Heart right ventricle (tissue), 16 donors: ENCODE measurements around the gene PCDHGC4. TPM values are rescaled to one million over a fixed set of nuclear protein-coding genes. Genes with fewer than 3 reads are reported as not detected.
A peak's percentile ranks its signal among the peaks of the same experiment; 100 is the strongest.

Experiments
- ATAC-seq, 8 donors: fragments of 200-7000 bp; cut with Tn5 transposase; one replicate each; pipeline ENCODE4 v1.9.1; 2020; ENCODE audit warnings: mild to moderate bottlenecking in 8 of 8, moderate library complexity in 8 of 8, moderate number of reproducible peaks in 1 of 8
- DNase-seq, 2 donors: peaks; one replicate each; pipeline ENCODE4 v3.0.0-alpha.2; 2020
- H3K27ac ChIP-seq, 10 donors: fragments of 200-600 bp; sonication (generic) in 2 of 10; one replicate each; pipeline versions ENCODE4 v1.5.0 to v1.8.0; 2020 to 2022; ENCODE audit warnings: mild to moderate bottlenecking in 3 of 10
- H3K27me3 ChIP-seq, 7 donors: fragments of 200-600 bp; one replicate each; pipeline ENCODE4 v1.8.0; 2021 to 2022; ENCODE audit warnings: mild to moderate bottlenecking in 2 of 7
- H3K36me3 ChIP-seq, 9 donors: fragments of 200-600 bp; sonication (generic) in 1 of 9; one replicate each; pipeline versions ENCODE4 v1.5.0 to v1.8.0; 2020 to 2022; ENCODE audit warnings: mild to moderate bottlenecking in 2 of 9
- H3K4me1 ChIP-seq, 9 donors: fragments of 200-600 bp; sonication (generic) in 1 of 9; one replicate each; pipeline versions ENCODE4 v1.5.0 to v1.8.0; 2020 to 2022; ENCODE audit warnings: mild to moderate bottlenecking in 4 of 9
- H3K4me3 ChIP-seq, 10 donors: fragments of 200-600 bp; sonication (generic) in 2 of 10; one replicate each; pipeline versions ENCODE4 v1.5.0 to v1.8.0; 2020 to 2022; ENCODE audit warnings: mild to moderate bottlenecking in 7 of 10, moderate library complexity in 2 of 10
- H3K9me3 ChIP-seq, 11 donors: fragments of 200-600 bp in 10 of 11; sonication (generic) in 2 of 11; one replicate each; pipeline versions ENCODE4 v1.5.0 to v1.8.0; 2013 to 2022; ENCODE audit warnings: mild to moderate bottlenecking in 2 of 11, control low read depth in 1 of 11, moderate library complexity in 1 of 11
- WGBS, 2 donors: extraction: QIAGEN DNeasy Blood & Tissue Kit; methylation state at CpG; one replicate each; pipeline ENCODE4 v1.1.7; 2013; ENCODE audit warnings: inconsistent platforms in 1 of 2; 5-methylcytosine and 5-hydroxymethylcytosine counted together
- intact Hi-C, 10 donors: fragments of 100-400 bp; cut with DNase I; formaldehyde crosslinking; loops; one replicate each; pipeline versions ENCODE4 v1.11.1 to v1.14.2; 2022
- polyA plus RNA-seq, 2 donors: library from polyadenylated mRNA; stranded (reverse); fragments of 200-250 nt; gene quantifications; one replicate each; pipeline ENCODE4 v1.2.3, GENCODE V29; 2013
- total RNA-seq, 10 donors: library from RNA; stranded (reverse); fragmentation: NEBNext Ultra II Directional in 3 of 10; extraction: Animal tissue kit (Norgen Biotek cat#: 25700) in 3 of 10; gene quantifications; one replicate each; pipeline versions ENCODE4 v1.2.1 to v1.2.4, GENCODE V29; 2021 to 2023
- TF ChIP-seq, protein P1 (sequence below), 9 donors: fragments of 200-600 bp; sonication (generic) in 2 of 9; IDR thresholded peaks; one replicate each; pipeline versions ENCODE4 v1.5.0 to v1.8.0; 2021 to 2022; ENCODE audit warnings: antibody characterized with exemption in 9 of 9, mild to moderate bottlenecking in 5 of 9, moderate library complexity in 1 of 9
- donor health status: Arrhythmogenic right ventricular cardiomyopathy.
- donor health status: ischemic (EF 13 %, LVEDD 7.1; RV severe dilation, severe dysfunction).
- donor health status: healthy with polysubstance abuse.
- donor health status: DM: no; HTN: yes; CAD: no.
- donor health status: DM: no; HTN: no; CAD: no.
- donor health status: ischemic (EF 25% LVEDD 6.9; RV normal size, moderate dysfunction).
- donor health status: ischemic (EF 25% LVEDD 5.7; RV mildly dilated, moderate dysfunction).
- donor health status: healthy.
- donor health status: DM: yes; HTN: yes; CAD: no.
- donor health status: Ischemic cardiomyopathy.
- donor health status: ischemic (EF 35%, LVEDD 5.7; RV mildly dilated, moderate dysfunction).
- donor health status: nonischemic (EF 11% LVEDD 7.7; RV severe dilation, severe dysfunction).
- donor health status: DM: yes; HTN: yes; CAD: no.
- donor health status: PGD.
- donor health status: ischemic (EF 29% LVEDD 5.4; RV normal size, mild dysfunction).
- donor health status: nonischemic (EF 23%, LVEDD 6.1; RV moderate dilation, normal function).

Gene PCDHGC4
- total and polyA plus RNA-seq, 12 donors: 0.12 to 5.0 (median 3.1) TPM

DNA sequence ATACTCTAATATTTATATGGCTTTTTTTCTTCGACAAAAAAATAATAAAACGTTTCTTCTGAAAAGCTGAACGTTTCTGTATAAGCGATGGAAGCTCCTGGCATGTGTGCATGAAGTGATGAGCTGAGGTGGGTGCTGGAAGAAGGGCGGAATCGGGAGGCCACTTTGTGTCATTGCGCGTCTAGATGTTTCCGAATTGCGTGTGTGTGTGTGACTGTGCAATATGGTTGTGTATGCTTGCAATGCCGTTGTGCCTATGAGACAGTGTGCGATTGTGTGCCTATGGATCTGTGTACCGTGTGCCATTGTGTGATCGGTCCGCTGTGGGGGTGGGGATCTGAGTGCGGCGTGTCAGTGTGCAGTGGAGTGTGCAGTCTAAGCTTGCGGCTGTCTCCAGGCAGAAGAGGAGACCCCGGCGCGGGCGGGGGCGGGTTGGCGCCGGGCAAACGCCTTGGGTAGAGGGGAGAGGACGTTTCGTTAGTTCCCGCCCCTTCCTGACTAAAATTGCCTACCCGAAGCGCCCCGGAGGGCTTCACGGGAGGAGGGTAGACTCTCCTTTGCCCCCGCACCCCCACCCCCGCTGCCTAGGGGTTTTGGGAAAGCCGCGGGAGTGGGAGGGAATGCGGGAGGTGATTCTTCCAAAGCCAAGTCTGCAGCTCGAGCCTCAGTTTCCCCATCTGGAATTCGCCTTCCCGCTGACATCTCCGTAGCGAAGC is 28.2 kb downstream of the PCDHGC4 start:
- Histone ChIP-seq H3K27ac (peak overlapping the region; percentile 65 to 95 (median 86)), H3K36me3 (peaks cover 0 to 59% (median 15%) of the 10 kb centered on the region in 9 donors), H3K4me1 (peaks cover 20 to 80% (median 63%) of the 10 kb centered on the region in 9 donors), H3K27me3 (no peaks in the 10 kb centered on the region), H3K4me3 (peak overlapping the region; percentile 32 to 68 (median 56)), H3K9me3 (no peaks in the 10 kb centered on the region)
- DNase-seq (peak in 1 of 2 donors; percentile 44), ATAC-seq (peak; percentile 2 to 50 (median 36))
- WGBS, 2 donors: 4 to 10% methylated on average over 42 to 43 of the region's 43 CpGs
- intact Hi-C loops: loop anchor here in 2 of 10 donors (5.0 kb wide), 1 partner anchor 36 kb away; the partner anchor contains the start of gene PCDHGC3 (in 2 of the 2)
- TF ChIP-seq, protein P1, sequence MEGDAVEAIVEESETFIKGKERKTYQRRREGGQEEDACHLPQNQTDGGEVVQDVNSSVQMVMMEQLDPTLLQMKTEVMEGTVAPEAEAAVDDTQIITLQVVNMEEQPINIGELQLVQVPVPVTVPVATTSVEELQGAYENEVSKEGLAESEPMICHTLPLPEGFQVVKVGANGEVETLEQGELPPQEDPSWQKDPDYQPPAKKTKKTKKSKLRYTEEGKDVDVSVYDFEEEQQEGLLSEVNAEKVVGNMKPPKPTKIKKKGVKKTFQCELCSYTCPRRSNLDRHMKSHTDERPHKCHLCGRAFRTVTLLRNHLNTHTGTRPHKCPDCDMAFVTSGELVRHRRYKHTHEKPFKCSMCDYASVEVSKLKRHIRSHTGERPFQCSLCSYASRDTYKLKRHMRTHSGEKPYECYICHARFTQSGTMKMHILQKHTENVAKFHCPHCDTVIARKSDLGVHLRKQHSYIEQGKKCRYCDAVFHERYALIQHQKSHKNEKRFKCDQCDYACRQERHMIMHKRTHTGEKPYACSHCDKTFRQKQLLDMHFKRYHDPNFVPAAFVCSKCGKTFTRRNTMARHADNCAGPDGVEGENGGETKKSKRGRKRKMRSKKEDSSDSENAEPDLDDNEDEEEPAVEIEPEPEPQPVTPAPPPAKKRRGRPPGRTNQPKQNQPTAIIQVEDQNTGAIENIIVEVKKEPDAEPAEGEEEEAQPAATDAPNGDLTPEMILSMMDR (IDR thresholded peaks at IDR 0.05): no peak

DNA sequence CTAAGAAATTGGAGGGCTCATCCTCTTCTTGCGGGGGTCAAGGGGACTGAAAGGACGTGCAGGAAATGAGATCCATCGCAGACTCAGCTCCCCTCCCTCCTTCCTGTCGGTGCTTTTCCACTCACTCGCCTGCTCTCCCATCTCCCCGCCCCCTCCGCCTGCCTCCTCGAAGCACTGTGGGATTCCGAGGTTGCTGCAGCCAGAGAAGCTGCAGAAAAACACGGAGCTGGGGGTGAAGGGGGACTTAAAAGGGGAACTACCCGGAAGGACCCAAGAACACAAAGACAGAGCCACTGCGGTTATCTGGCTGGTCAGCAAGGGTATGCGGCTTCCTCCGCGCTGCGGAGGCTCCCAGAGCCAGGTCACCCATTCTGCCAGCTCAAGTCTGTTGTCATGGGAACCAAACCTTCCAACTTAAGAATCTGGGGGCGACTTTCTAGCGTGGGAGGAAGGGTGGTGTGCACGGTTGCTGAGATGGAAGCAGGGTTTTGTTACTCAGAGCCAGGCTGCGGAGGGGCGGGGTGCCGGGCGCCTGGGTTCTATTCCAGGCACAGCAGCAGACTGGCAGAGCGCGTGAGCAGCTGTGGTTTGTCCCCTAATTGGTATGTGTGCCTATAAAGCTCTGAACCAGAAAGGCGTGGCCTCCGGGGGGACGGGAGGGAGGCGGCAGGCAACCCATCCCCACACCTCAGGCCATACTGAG is 28.9 kb downstream of the PCDHGC4 start:
- peaks cover 17 to 73% (median 56%) of the 10 kb centered on the region in 9 donors for H3K4me1 ChIP-seq
- 5 to 10% methylated on average over 29 of the region's 29 CpGs for WGBS, 2 donors
- no peaks in the 10 kb centered on the region for H3K27me3 ChIP-seq

DNA sequence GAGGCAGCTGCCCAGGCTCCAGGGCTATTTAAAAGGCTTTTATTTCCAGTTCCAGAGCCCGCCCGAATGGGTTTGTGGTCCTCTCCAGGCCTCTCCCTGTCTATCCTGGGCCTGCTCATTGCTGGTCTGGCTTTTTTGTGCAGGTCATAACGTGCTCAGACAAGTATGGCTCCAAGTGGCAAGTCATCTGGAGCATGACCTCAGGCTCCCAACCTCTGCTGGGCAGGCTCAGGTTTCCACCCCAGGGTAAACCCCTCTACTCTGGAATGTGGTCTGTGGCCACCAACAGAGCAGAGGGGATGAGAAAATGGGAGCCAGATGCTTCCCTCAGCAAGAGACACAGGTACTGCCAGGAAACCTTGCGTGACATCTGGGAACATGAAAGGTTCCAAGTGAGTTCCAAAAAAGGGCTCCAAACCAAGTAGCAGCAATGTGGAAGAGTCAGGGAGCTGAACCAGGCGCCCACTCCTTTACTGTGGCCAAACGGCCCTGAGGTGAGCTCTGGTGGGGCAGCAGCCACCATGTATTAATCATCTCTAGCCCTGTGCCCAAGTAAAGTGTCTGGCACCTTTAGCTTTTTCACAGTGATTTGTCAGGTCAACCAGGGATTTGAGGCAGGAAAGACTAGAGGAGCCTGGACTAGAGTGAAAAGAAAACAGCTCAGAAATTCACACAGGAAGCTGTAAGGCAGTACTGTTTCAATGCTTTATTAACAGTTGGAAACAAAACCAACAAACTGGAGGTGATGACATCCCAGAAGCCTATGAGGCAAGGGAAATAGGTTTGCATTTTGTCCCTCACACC is 29.7 kb downstream of the PCDHGC4 start:
- H3K4me1 ChIP-seq: peaks cover 13 to 72% (median 52%) of the 10 kb centered on the region in 9 donors
- H3K4me3 ChIP-seq: peak overlapping the region in 7 of 10 donors; percentile 54 to 68 (median 60)
- TF ChIP-seq, protein P1 (IDR thresholded peaks at IDR 0.05): no peak
- DNase-seq (no peak), ATAC-seq (peak in 4 of 8 donors; percentile 0 to 28 (median 10))
- peak overlapping the region; percentile 65 to 95 (median 86) for H3K27ac ChIP-seq
- WGBS, 2 donors: 49 to 55% methylated on average over 6 of the region's 6 CpGs
- no peaks in the 10 kb centered on the region for H3K9me3 ChIP-seq
- no peaks in the 10 kb centered on the region for H3K27me3 ChIP-seq
- peaks cover 0 to 73% (median 24%) of the 10 kb centered on the region in 9 donors for H3K36me3 ChIP-seq
- intact Hi-C loops: loop anchor here in 2 of 10 donors (5.0 kb wide), 1 partner anchor 37 kb away; the partner anchor contains the start of gene PCDHGC3 (in 2 of the 2)

More for the DNA sequence above, 28.9 kb downstream of the PCDHGC4 start:
- ATAC-seq (peak; percentile 59 to 80 (median 64)), DNase-seq (peak; percentile 77 to 87)
- Histone ChIP-seq H3K4me3 (peak overlapping the region; percentile 32 to 68 (median 56)), H3K9me3 (no peaks in the 10 kb centered on the region), H3K27ac (peak overlapping the region; percentile 65 to 95 (median 86)), H3K36me3 (peaks cover 0 to 66% (median 17%) of the 10 kb centered on the region in 9 donors)
- TF ChIP-seq, protein P1 (IDR thresholded peaks at IDR 0.05): no peak
- intact Hi-C loops: loop anchor here in 2 of 10 donors (5.0 kb wide), 1 partner anchor 36 kb away; the partner anchor contains the start of gene PCDHGC3 (in 2 of the 2)
